PC-9 (cell line): Measurements from ENCODE around the gene CDK5R1. TPM values are rescaled to one million over a fixed set of nuclear protein-coding genes. Genes with fewer than 3 reads are reported as not detected.
A peak's percentile ranks its signal among the peaks of the same experiment; 100 is the strongest.

Experiments
- BruUV-seq: library from RNA; stranded (reverse); fragments of 400-500 nt; replicated peaks from 2 replicates; lab custom pipeline; 2021; lab: Mats Ljungman, UMichigan
- CTCF ChIA-PET: fragments of 300-600 bp; sonication (Branson Sonifier 250); formaldehyde crosslinking; loops from one replicate; lab custom pipeline; 2022; ENCODE audit warnings: antibody characterized with exemption; lab: Charles Lee
- POLR2A ChIA-PET: fragments of 300-600 bp; sonication (Branson Sonifier 250); formaldehyde crosslinking; loops from one replicate; lab custom pipeline; 2022; ENCODE audit warnings: antibody characterized with exemption; ENCODE audit not compliant: unreplicated experiment; lab: Charles Lee
- DNase-seq, 2 experiments: peaks; one replicate each; pipeline versions ENCODE4 v3.0.0 to v3.0.0-alpha.2; 2015 to 2022; ENCODE audit warnings: mixed read lengths in 1 of 2
- H2AFZ ChIP-seq: fragments of 200-600 bp; sonication (generic); 2 replicates; pipeline ENCODE4 v1.8.1; 2017; ENCODE audit warnings: antibody characterized with exemption
- H3F3A ChIP-seq: fragments of 200-600 bp; sonication (generic); 2 replicates; pipeline ENCODE4 v1.8.1; 2017; ENCODE audit warnings: antibody characterized with exemption, mild to moderate bottlenecking, low read depth; ENCODE audit not compliant: insufficient read depth
- H3K27ac ChIP-seq: fragments of 200-600 bp; sonication (generic); 2 replicates; pipeline ENCODE4 v1.6.1; 2016; ENCODE audit warnings: mixed run types
- H3K27me3 ChIP-seq: fragments of 200-600 bp; sonication (generic); 2 replicates; pipeline ENCODE4 v1.6.1; 2016; ENCODE audit warnings: low read depth, mixed run types; ENCODE audit not compliant: insufficient read depth
- H3K36me3 ChIP-seq: fragments of 200-600 bp; sonication (generic); 2 replicates; pipeline ENCODE4 v1.6.1; 2016; ENCODE audit warnings: low read depth, mixed run types
- H3K4me1 ChIP-seq: fragments of 200-600 bp; sonication (generic); replicated peaks from 2 replicates; pipeline ENCODE4 v1.6.1; 2016; ENCODE audit warnings: mixed run types; ENCODE audit not compliant: insufficient read depth
- H3K4me2 ChIP-seq: fragments of 200-600 bp; sonication (generic); 2 replicates; pipeline ENCODE4 v1.6.1; 2017; ENCODE audit warnings: mixed run types
- H3K4me3 ChIP-seq: fragments of 200-600 bp; sonication (generic); 2 replicates; pipeline ENCODE4 v1.6.1; 2016; ENCODE audit warnings: mixed run types
- H3K79me2 ChIP-seq: fragments of 200-600 bp; sonication (generic); 2 replicates; pipeline ENCODE4 v1.6.1; 2017; ENCODE audit warnings: low read depth, mixed run types
- H3K9me2 ChIP-seq: fragments of 200-600 bp; sonication (generic); 2 replicates; pipeline ENCODE4 v1.8.1; 2017; ENCODE audit warnings: mild to moderate bottlenecking; ENCODE audit not compliant: insufficient read depth
- H3K9me3 ChIP-seq: fragments of 200-600 bp; sonication (generic); 2 replicates; pipeline ENCODE4 v1.8.1; 2016; ENCODE audit warnings: low read depth; ENCODE audit not compliant: insufficient read depth
- H4K20me1 ChIP-seq: fragments of 200-600 bp; sonication (generic); 2 replicates; pipeline ENCODE4 v1.8.1; 2017; ENCODE audit not compliant: insufficient read depth
- CTCF ChIP-seq: fragments of 200-600 bp; sonication (generic); conservative IDR thresholded peaks from 2 replicates; pipeline ENCODE4 v1.6.1; 2017; ENCODE audit warnings: mixed run types, antibody characterized with exemption, mild to moderate bottlenecking, moderate library complexity
- EZH2 ChIP-seq: fragments of 200-600 bp; sonication (generic); IDR thresholded peaks from 2 replicates; pipeline ENCODE4 v1.8.0; 2017; ENCODE audit warnings: antibody characterized with exemption, low read depth
- intact Hi-C: fragments of 100-400 bp; cut with micrococcal nuclease; formaldehyde crosslinking; loops from one replicate; pipeline ENCODE4 v1.10.0; 2022; ENCODE audit not compliant: unreplicated experiment
- total RNA-seq: library from RNA; stranded (reverse); gene quantifications from 2 replicates; pipeline ENCODE4 v1.2.3, GENCODE V29; 2021

Gene CDK5R1
- total RNA-seq, 1 experiment from 2014 or later, result 2.1 TPM

DNA sequence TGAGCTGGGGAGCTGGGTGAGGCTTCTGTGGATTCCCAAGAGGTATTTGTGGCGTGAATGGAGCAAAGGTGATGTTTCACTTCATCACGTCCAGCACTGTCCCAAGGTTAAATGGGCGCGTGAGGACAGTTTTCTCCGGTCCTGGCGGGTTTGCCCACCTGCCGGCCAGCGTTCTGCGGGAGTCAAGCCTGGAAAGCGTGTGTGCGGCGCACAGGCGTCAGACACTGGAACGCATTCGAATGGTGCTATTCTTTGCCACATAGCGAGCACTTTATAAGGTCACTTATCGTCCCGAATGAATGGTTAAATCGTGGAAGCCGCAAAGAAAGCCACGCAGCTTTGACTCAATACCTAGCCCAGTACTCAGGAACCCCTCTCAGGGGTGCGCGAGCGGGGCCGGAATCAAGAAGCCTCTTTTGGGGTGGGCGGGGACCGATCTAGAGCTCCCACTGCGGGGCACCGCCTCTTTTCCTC lies 42.9 kb upstream of the CDK5R1 start:
- peak overlapping the region; percentile 93 for H2AFZ ChIP-seq
- no peaks in the 10 kb centered on the region for H3F3A ChIP-seq
- no peak overlapping the region for H3K27ac ChIP-seq
- H3K4me2 ChIP-seq, result peak overlapping the region; percentile 96
- no peak for DNase-seq
- peaks cover 24% of the 10 kb centered on the region for H3K4me1 ChIP-seq
- no peaks in the 10 kb centered on the region for H3K9me2 ChIP-seq
- H3K27me3 ChIP-seq, result no peaks in the 10 kb centered on the region
- intact Hi-C loops, result loop anchor here (5.0 to 10.0 kb wide), 3 partner anchors 92 to 431 kb away; partner anchors contain the start of genes MYO1D and ZNF207
- ChIA-PET POLR2A (interaction anchor here (0.6 to 0.7 kb wide), 7 partner anchors 24 to 435 kb away, joined by 3 to 9 read pairs (median 3); partner anchors contain the start of gene CDK5R1), CTCF (interaction anchor here (0.6 to 1.2 kb wide), 5 partner anchors 18 to 380 kb away, joined by 3 to 11 read pairs (median 3); no protein-coding TSS in a partner anchor)
- H3K79me2 ChIP-seq, result peaks cover 45% of the 10 kb centered on the region
- H3K36me3 ChIP-seq, result peaks cover 31% of the 10 kb centered on the region
- H4K20me1 ChIP-seq, result peaks cover 31% of the 10 kb centered on the region
- TF ChIP-seq CTCF, result no peak; the same call in 1 of the 2 replicates
- TF ChIP-seq EZH2, result no peak
- H3K4me3 ChIP-seq, result peak overlapping the region; percentile 99
- no TSS peak for BruUV-seq
- H3K9me3 ChIP-seq, result no peaks in the 10 kb centered on the region

DNA sequence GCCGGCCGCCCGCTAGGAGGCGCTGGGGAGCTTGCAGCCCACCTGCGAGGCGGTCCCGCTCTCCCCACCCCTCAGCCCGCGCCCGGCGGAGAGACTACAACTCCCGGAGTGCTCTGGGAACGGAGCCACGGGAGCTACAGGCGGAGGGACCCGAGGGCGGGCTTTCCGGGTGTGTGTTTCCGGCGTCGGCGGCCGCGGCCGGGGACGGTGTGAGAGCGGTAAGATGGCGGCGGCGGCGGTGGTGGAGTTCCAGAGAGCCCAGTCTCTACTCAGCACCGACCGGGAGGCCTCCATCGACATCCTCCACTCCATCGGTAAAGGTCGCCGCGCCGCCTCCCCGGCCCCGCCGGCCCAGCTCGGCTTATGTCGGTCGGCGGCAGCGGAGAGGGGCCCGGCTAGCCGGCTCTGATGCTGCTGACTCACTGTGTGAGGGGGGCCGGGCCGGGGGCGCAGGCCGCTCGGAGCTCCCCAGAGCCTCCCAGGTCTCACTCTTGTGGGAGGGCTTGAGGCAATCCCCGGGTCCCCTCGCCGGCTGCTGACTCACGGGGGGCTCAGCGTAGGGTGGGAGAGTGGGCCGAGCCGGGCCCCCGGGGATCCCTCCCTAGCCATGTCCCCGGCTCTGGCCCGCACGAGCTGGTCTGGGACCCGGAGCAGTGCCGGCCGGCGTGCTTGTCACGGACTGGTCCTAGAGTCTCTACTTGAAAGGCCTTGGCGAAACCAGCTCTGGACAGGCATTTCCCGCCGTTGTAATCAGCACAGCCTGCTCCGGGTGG lies 42.3 kb upstream of the CDK5R1 start, which contains the start of gene PSMD11:
Gene PSMD11 (plus strand): TSS at position 210 of the 773 bp plus-strand sequence. CDS start 14 bp downstream, at position 224.
- CTCF ChIA-PET, result interaction anchor here (0.8 to 1.2 kb wide), 3 partner anchors 17 to 107 kb away, joined by 3 to 11 read pairs (median 6); no protein-coding TSS in a partner anchor
- Histone ChIP-seq H3K79me2 (peaks cover 51% of the 10 kb centered on the region), H3K4me1 (peaks cover 24% of the 10 kb centered on the region), H3K27ac (peak within 1 kb of the TSS; percentile 76), H3F3A (peaks cover 4% of the 10 kb centered on the region; the same call in 1 of the 2 replicates), H3K9me3 (no peaks in the 10 kb centered on the region), H2AFZ (peak within 1 kb of the TSS; percentile 93), H3K27me3 (no peaks in the 10 kb centered on the region), H4K20me1 (peaks cover 37% of the 10 kb centered on the region), H3K4me3 (peak within 1 kb of the TSS; percentile 99), H3K9me2 (no peaks in the 10 kb centered on the region), H3K36me3 (peaks cover 37% of the 10 kb centered on the region), H3K4me2 (peak within 1 kb of the TSS; percentile 100)
- peak; percentile 86 to 97 for DNase-seq
- BruUV-seq, result TSS peak; percentile 92
- POLR2A ChIA-PET, result interaction anchor here (0.5 to 0.7 kb wide), 10 partner anchors 24 to 435 kb away, joined by 3 to 13 read pairs (median 3); partner anchors contain the start of gene CDK5R1
- intact Hi-C loops, result loop anchor here (5.0 to 10.0 kb wide), 3 partner anchors 92 to 430 kb away; partner anchors contain the start of genes MYO1D and ZNF207
- TF ChIP-seq CTCF, result peak; percentile 90; the same call in 1 of the 2 replicates
- no peak for TF ChIP-seq EZH2

GRCh38 chr17:32445074-32445415 lies 41.7 kb upstream of the CDK5R1 start:
- DNase-seq, result peak; percentile 48 to 61
- ChIA-PET POLR2A (interaction anchor here (0.5 to 0.7 kb wide), 2 partner anchors 74 to 235 kb away, joined by 5 to 13 read pairs; no protein-coding TSS in a partner anchor), CTCF (no interaction called here)
- Histone ChIP-seq H3F3A (peaks cover 7% of the 10 kb centered on the region; the same call in 1 of the 2 replicates), H3K4me1 (peaks cover 24% of the 10 kb centered on the region), H3K9me3 (no peaks in the 10 kb centered on the region), H2AFZ (peak overlapping the region; percentile 72), H3K36me3 (peaks cover 42% of the 10 kb centered on the region), H4K20me1 (peaks cover 43% of the 10 kb centered on the region), H3K79me2 (peaks cover 57% of the 10 kb centered on the region), H3K27ac (peak overlapping the region; percentile 76), H3K4me3 (peak overlapping the region; percentile 99), H3K9me2 (no peaks in the 10 kb centered on the region), H3K27me3 (no peaks in the 10 kb centered on the region), H3K4me2 (peak overlapping the region; percentile 100)
- TF ChIP-seq EZH2 (no peak), CTCF (no peak)
- intact Hi-C loops, result loop anchor here (10.0 kb wide), 1 partner anchor 430 kb away; the partner anchor contains the start of gene MYO1D
- BruUV-seq, result no TSS peak
